Endometrial microvascular endothelial cells (primary cell): ENCODE results near the gene MMP20. TPM values are rescaled to one million over a fixed set of nuclear protein-coding genes. Genes with fewer than 3 reads are reported as not detected.
"Not testable (repeated sequence)": the region's sequence is repeated elsewhere in the genome, so short reads cannot be mapped to it uniquely, and the experiment has no call there.

Experiments used
- in situ Hi-C: cut with HindIII; loops from 2 replicates; pipeline ENCODE4 v1.10.0; 2017; ENCODE audit warnings: low sequenced_read_pairs, low pct_unique_long_range_greater_than_20kb; ENCODE audit errors: inconsistent ontology term
- total RNA-seq: library from RNA; depleted of rRNA; stranded (reverse); fragments of >200 nt; gene quantifications from one replicate; pipeline ENCODE4 v1.2.3, GENCODE V29; 2015; ENCODE audit errors: inconsistent ontology term

MMP20 gene
- total RNA-seq, 1 donor from 2014 or later, result not detected

GRCh38 chr11:102629908-102630307, 4.8 kb upstream of the MMP20 start:
- in situ Hi-C loops, result not testable (repeated sequence)

DNA sequence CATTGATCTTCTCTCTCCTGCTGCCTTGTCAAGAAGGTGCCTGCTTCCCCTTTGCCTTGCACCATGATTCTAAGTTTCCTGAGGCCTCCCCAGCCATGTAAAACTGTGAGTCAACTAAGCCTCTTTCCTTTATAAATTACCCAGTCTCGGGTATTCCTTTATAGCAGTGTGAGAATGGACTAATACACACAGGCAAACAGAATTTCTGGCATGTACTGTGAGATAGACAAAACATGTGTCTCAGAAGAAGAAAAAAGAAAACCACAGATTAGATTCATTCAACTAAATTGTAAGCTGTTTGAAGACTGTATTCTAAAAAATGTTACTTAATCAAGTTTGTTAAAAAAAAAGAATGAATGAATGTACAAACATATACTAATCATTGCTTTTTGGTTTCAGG, 1.5 kb upstream of the MMP20 start:
- in situ Hi-C loops, result no loop called here

GRCh38 chr11:102623998-102624397, 1.1 kb downstream of the MMP20 start:
- in situ Hi-C loops, result no loop called here

GRCh38 chr11:102623128-102623527, 2.0 kb downstream of the MMP20 start:
- in situ Hi-C loops, result no loop called here

- in situ Hi-C loops, result no loop called here
Observed at GRCh38 chr11:102622258-102622657, 2.9 kb downstream of the MMP20 start.

DNA sequence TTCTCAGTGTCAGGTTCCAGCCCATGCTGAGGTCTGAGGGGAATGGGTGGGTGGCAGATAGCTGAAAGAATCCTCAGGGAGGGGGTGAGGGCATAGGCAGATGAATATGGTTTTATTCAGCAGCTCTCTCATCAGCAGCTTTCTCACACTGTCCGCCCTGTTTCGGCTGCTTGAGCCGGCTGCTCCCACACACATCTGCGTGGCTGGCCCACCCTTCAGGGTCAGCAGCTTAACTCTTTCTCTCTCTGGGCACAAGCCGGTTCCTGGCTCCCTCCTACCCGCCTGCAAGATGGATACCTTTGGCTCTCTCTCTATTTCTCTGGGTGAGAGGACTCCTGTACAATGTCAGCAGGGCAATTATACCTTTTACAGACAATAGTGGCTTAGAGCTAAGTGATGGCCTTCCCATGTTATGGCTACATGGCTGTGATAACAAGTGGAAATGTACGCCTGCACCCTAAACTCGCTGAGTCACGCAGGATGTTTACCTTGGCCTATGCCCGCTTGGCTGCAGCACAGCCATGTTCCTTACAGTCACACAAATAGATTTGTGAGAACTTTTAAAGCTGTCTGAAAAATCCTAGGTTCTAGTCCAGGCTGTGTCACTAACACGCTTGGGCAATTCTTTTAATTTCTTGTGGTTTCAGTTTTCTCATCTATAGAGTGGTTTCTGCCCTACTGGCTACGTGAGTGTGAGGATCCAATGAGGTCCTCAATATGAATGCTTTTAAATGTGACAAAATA, 4.1 kb downstream of the MMP20 start:
- in situ Hi-C loops, result no loop called here

- in situ Hi-C loops, result no loop called here
Observed at GRCh38 chr11:102620179-102620578, 5.0 kb downstream of the MMP20 start.

DNA sequence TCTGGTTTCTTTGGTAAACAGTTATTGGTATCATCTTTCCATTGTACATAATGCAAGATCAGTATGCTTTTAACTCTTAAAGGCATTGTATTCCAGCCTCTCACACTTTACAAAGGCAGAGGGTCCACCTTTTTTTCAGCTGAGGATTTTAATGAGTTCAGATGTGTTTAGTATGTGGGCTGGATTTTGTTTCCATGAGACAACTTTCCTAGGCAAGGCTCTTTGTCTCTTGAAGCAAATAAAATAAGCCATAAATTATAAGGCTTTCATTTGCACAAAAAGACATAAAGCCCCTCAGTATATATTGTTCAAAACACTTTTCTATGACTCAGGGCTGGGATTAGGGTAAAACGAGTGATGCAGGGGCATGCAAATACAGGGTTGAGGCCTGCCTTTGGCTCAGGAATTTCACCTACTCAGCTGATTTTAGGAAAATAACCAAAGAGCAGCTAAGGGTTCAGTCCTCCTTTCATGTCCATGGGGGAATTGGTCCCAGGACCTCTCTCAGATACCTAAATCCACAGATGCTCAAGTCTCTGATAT, 7.6 kb downstream of the MMP20 start:
- in situ Hi-C loops, result no loop called here

DNA sequence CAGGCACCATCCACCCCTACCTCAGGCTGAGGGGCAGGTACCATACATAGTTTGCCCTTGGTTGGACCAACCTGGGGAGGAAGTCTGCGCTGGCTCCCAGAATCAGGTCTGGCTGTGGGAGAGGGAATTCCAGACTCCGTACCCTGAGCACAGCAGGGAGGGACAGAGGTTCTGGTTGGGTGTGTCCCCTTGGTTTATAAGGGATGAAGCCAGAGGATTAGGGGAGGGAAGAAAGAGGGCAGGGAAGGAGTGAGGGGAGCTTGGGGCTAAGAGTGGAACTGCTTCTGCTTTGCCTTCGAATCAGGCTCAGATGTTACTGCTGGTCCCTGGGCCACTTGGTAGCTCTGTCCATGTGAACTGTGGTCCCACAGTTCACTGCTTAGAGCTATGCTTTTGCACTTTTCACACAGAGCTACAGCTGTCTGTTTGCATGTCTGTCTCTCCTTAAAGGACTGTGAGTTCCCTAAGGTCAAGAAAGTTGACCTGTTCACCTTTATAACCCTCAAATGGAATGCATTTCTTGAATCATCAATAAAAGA, 9.2 kb downstream of the MMP20 start:
- in situ Hi-C loops, result no loop called here

DNA sequence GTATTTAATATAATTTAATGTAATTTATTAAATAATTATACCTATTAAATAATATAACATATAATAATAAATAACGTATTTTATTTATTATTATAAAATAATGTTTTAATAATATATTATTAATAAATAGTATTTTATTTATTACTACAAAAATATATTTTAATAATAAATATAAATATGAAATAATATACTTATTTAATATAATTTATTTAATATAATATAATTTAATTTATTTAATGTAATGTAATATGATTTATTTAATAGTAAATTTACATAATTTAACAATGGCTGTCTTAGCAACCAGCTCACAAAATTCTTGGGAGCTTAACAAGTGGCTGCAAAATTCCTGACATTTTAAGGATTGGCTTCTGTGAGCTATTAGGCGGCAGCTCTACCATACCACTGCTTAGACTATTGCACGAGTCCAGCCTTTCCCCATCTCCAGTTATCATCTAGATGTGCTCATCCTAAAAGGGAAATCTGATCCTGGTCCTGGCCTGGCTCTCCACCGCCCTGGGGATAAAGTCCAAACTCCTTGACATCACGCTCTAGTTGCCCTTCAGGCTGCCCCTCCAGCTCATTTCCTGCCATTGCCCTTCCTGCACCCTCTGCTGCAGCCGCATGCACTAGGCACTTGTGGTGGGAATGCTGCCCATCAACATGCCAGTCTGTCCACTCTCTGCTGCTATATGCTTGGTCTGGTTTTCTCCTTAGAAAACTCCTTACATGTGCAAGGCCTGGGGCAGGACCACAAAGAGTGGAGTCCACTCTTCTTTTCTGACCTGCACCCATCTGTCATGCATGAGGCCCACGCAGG, 9.8 kb downstream of the MMP20 start:
- in situ Hi-C loops, result no loop called here

DNA sequence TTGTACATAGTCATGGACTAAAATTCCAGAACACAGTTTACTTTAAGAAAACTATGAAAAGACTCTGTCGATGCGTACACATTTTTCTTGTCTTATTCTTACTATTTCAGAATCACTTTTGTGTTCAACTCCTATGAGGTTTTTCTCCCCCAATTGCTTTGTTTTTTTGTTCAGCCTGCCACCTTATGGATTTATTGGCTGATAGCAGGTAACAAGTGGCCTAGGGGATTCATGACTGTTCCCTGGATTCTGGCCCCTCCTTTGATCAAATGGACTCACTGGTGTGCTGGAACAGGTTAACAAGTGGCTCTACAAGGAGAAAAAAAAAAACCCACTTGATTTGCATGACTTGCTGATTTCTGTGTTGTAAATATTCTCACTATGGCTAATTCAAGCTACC, 10.6 kb downstream of the MMP20 start:
- in situ Hi-C loops, result no loop called here

DNA sequence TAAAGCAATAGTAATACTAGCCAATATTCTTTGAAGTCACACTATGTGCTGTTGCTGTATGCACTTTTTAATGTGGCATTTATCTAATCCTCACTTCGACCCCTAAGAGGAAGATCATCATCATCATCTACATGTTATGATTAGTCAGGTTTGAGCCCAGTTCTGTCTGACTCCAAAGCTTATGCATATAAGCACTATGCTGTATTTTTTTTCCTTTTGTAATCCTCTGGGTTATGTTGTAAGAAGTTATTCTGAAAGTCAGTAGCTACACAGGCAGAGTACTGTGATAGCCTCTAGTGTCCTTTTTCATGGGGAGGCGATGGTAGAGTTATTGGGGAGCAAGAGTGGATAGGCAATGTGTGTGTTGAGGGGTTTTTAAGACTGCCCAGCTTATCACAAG, 11.1 kb downstream of the MMP20 start:
- in situ Hi-C loops, result no loop called here

- in situ Hi-C loops, result no loop called here
Observed at GRCh38 chr11:102613450-102613849, 11.7 kb downstream of the MMP20 start.

DNA sequence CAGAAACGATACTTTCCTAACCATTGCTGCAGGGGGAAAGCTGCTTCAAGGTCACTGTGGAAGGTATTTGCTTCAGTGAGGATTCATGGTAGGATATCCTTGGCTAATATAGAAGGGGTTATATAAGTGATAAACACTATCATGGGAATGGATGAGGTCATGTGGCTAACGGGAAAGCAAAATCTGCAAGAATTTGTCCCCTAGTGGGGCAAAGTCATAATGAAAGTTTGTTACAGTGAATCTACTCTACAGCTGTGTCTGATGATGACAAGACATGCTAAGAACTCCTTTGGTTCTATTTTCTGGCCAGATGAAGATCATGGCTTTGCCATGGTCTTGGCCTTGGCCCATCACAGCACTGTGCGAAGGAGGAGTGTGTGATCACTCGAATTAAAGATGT, 13.8 kb downstream of the MMP20 start:
- in situ Hi-C loops, result no loop called here

GRCh38 chr11:102610200-102610599, 14.9 kb downstream of the MMP20 start:
- in situ Hi-C loops, result no loop called here

- in situ Hi-C loops, result no loop called here
Observed at GRCh38 chr11:102608699-102609098, 16.4 kb downstream of the MMP20 start.

- in situ Hi-C loops, result no loop called here
Observed at GRCh38 chr11:102604875-102605274, 20.3 kb downstream of the MMP20 start.

GRCh38 chr11:102604011-102604410, 21.1 kb downstream of the MMP20 start:
- in situ Hi-C loops, result no loop called here

GRCh38 chr11:102603576-102603975, 21.6 kb downstream of the MMP20 start:
- in situ Hi-C loops, result no loop called here

- in situ Hi-C loops, result no loop called here
Observed at GRCh38 chr11:102603091-102603490, 22.0 kb downstream of the MMP20 start.
